ENCODE measurements around the gene TAF10.

TAF10 gene

GRCh38 chr11:6612213-6613041 lies at the start of gene TAF10:
Gene TAF10, minus strand, starts transcription at chr11:6612216. Its CDS starts 27 bp downstream, at chr11:6612189.
- DNase-seq (ENCODE audit: low spot score), result peak; percentile 93

- no peak for DNase-seq (ENCODE audit: low spot score)
Measured at GRCh38 chr11:6660712-6661111, 48.7 kb upstream of the TAF10 start.

- no peak for DNase-seq (ENCODE audit: low spot score)
Measured at GRCh38 chr11:6658647-6659046, 46.6 kb upstream of the TAF10 start.

- no peak for DNase-seq (ENCODE audit: low spot score)
Measured at GRCh38 chr11:6657346-6657745, 45.3 kb upstream of the TAF10 start.

- no peak for DNase-seq (ENCODE audit: low spot score)
Measured at GRCh38 chr11:6656936-6657335, 44.9 kb upstream of the TAF10 start.

- DNase-seq (ENCODE audit: low spot score), result no peak
Measured at GRCh38 chr11:6656584-6656915, 44.5 kb upstream of the TAF10 start.

- DNase-seq (ENCODE audit: low spot score), result no peak
Measured at GRCh38 chr11:6655790-6656583, 44.0 kb upstream of the TAF10 start, which contains the start of gene DCHS1. Gene DCHS1, minus strand, starts transcription at chr11:6655809. Its CDS starts 14,196 bp downstream, at chr11:6641613.

GRCh38 chr11:6655020-6655789 lies 43.2 kb upstream of the TAF10 start:
- no peak for DNase-seq (ENCODE audit: low spot score)

GRCh38 chr11:6654281-6655019 lies 42.4 kb upstream of the TAF10 start:
- no peak for DNase-seq (ENCODE audit: low spot score)

GRCh38 chr11:6653656-6654055 lies 41.6 kb upstream of the TAF10 start:
- DNase-seq (ENCODE audit: low spot score), result no peak

GRCh38 chr11:6653097-6653496 lies 41.1 kb upstream of the TAF10 start:
- DNase-seq (ENCODE audit: low spot score), result no peak

GRCh38 chr11:6652182-6652581 lies 40.2 kb upstream of the TAF10 start:
- no peak for DNase-seq (ENCODE audit: low spot score)

GRCh38 chr11:6650980-6651379 lies 39.0 kb upstream of the TAF10 start:
- DNase-seq (ENCODE audit: low spot score), result no peak

- DNase-seq (ENCODE audit: low spot score), result no peak
Measured at GRCh38 chr11:6650104-6650503, 38.1 kb upstream of the TAF10 start.

GRCh38 chr11:6648501-6648900 lies 36.5 kb upstream of the TAF10 start:
- no peak for DNase-seq (ENCODE audit: low spot score)

- no peak for DNase-seq (ENCODE audit: low spot score)
Measured at GRCh38 chr11:6647836-6648235, 35.8 kb upstream of the TAF10 start.

GRCh38 chr11:6646918-6647679 lies 35.1 kb upstream of the TAF10 start:
- no peak for DNase-seq (ENCODE audit: low spot score)

GRCh38 chr11:6646576-6646917 lies 34.5 kb upstream of the TAF10 start:
- no peak for DNase-seq (ENCODE audit: low spot score)

- no peak for DNase-seq (ENCODE audit: low spot score)
Measured at GRCh38 chr11:6646071-6646470, 34.1 kb upstream of the TAF10 start.

GRCh38 chr11:6642957-6643356 lies 30.9 kb upstream of the TAF10 start:
- DNase-seq (ENCODE audit: low spot score), result no peak

All from LoVo (cell line).